Measurements from ENCODE around the gene HSPA9.
"Not testable (repeated sequence)": the region's sequence is repeated elsewhere in the genome, so short reads cannot be mapped to it uniquely, and the experiment has no call there.

Gene HSPA9

DNA sequence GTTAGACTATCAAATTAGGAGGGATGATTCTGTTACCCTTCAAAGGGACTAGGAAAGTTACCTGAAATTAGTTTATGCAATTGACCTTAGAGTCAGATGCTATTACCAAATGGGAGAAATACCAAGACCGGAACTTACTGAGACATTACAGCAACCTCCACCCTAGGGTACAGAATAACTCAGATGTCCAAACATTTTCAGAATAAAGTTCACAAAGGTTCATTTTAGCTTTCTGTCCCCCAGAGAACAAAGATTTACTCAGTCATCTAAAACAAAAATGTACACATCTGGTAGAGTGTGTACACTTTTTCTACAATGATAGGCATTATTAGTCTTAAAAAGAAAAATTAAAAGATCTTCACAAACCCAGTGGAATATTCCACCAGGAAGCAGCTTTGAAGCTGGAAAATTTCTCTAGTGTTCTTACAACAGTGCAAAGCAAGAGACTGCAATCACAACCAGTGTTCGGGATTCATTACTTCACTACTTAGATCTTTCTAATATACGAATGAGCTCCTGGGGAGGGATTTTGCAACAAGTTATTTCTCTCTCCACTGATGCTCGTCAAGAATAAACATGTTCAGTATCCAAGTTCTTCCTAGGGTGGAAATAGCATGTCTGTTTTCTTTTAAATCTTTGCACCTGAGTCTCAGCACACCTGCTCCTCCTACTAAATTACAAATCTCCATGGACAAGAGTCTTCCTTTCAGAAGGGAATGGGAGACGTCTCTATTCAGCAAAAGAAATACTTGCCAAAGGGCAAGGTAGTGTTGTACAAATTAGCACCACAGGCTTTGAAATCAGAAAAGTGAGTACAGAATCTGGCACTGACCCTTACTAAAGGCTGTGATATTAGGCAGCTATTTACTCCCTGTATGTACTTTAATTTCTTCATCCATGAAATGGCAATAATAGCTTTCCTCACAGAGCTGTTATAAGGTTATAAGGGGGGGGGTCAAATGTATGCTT lies 40.9 kb downstream of the HSPA9 start:
- no peak for DNase-seq (ENCODE audit: low read depth in 3 of 3)

- DNase-seq (ENCODE audit: low read depth in 3 of 3), result no peak
Measured at GRCh38 chr5:138529812-138530211, 45.4 kb downstream of the HSPA9 start.

GRCh38 chr5:138528744-138529469 lies 46.3 kb downstream of the HSPA9 start:
- no peak for DNase-seq (ENCODE audit: low read depth in 3 of 3)

- DNase-seq (ENCODE audit: low read depth in 3 of 3), result no peak
Measured at GRCh38 chr5:138528208-138528607, 47.0 kb downstream of the HSPA9 start.

DNA sequence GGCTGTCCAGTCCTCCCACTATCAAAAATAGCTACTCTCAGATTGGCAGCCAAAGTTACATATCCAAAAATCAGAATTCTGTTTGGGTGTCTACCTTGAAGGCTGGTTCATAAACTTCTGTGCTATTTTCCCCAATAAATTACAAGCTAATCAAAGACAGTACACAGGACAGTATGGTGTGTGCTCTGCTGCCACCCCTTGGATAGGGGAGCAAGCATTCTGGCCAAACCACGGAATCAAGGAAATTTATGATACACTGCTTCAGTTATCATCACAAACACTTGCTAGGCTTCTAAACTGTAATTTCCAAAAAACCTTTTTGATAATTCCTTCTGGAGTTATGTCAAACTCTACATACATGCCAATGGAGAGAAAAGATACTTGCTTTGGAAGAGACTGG lies 48.0 kb downstream of the HSPA9 start:
- no peak for DNase-seq (ENCODE audit: low read depth in 3 of 3)

DNA sequence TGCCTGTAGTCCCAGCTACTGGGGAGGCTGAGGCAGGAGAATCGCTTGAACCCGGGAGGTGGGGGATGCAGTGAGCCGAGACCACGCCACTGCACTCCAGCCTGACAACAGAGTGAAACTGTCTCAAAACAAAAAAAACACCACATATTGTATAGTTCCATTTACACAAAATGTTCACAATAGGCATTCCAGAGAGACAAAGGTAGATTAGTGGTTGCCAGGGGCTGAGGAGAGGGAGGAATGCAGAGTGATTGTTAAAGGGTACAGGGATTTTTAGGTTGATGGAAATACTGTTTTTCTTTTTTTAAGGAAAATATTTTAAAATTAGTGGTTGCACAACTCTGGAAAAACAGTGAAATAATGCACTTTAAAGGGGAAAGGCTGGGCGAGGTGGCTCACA lies 51.8 kb downstream of the HSPA9 start:
- DNase-seq (ENCODE audit: low read depth in 3 of 3), result no peak

- DNase-seq (ENCODE audit: low read depth in 3 of 3), result no peak
Measured at GRCh38 chr5:138520971-138521370, 54.2 kb downstream of the HSPA9 start.

DNA sequence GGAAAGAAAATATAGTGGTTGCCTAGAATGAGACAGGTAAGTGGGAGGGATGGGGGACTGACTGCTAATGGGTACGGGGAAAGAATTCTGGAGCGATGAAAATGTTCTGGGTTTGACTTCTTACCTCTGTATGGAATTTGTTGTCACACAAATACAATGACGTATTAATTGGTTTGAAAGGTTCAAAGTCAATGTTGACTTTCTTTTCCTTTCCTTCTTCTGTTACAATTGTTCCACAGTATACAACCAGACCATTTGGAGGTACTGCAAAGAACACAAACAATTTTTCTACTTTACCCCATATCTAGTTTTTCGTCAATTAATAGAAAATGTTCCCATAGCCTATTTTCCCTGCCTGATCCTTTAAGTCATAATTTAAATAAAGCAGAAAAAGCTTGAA lies 57.8 kb downstream of the HSPA9 start:
- DNase-seq (ENCODE audit: low read depth in 3 of 3), result no peak

DNA sequence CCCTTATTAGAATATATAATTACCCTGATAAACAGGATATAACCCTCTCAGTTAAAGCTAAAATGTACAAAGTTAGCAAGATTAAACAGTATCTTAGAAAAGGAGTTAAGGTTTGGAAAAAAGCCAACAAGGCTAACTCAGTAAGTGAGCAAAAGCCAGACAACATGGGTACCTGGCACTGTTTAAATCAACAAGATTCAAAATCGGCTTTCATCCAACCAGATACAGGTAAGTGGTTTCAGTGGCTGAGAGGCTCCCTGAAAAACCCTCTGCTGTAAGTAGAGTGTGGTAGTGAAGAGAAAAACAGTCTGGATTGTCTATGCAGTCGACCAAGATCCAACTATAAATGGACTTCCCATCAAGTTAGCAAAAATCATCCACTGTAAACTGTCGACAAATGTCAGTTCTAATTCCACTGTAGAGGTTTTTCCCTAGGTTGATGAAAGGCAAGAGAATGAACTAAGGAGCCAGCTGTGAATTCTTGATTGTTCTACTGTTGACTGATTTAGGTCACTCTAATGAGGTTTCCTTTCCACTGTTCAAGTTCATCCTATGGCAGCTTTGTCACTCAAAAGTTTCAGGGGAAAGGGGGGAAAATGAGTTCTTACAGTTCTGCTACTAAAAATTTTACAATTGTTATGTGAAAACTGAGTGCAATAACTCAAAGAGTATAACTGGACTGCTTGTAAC lies 59.5 kb downstream of the HSPA9 start:
- no peak for DNase-seq (ENCODE audit: low read depth in 3 of 3)

GRCh38 chr5:138514021-138514420 lies 61.2 kb downstream of the HSPA9 start:
- no peak for DNase-seq (ENCODE audit: low read depth in 3 of 3)

GRCh38 chr5:138508958-138509357 lies 66.2 kb downstream of the HSPA9 start:
- no peak for DNase-seq (ENCODE audit: low read depth in 3 of 3)

- not testable (repeated sequence) for DNase-seq (ENCODE audit: low read depth in 3 of 3)
Measured at GRCh38 chr5:138507485-138507884, 67.7 kb downstream of the HSPA9 start.

DNA sequence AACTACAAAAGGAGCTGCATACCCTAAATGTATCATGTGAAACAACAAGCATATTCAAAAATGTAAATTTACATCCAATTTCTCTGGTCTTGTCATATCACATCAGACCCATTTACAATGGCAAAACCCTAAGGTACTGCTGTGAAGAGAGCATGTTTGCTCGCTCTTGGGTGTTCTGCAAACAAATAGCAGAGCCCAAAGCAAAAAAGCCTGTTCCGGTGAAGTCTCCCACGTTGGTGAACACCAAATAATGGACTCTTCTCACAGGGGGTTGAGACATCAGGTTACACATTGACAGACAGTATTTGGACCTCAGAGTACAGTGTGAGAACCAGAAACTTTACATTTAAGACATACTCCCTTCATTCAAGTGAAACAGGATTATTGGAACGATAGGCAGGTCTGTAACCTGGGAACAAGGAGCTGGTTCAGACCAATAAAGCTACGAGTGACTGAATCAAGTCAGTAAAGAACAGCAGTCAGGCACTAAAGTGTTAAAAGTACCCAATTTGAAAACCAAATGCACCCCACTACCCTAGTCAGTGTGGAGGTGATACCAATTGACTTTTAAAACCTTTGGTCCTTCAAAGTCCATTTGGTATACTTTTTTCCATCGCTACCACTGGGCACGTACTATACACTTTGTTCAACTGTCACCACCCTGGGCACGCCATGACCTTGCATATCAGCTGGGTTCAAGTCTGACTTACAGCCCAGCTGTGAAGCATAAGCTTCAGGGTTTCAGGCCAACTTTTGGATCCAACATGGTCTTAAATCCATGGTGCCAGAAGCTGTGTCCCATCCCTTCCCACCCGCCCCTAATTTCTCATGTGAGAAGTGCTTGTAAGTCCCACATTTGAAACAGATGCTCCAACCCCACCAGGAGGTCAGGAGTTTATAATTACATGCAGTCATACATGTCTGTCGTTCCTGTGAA lies 68.6 kb downstream of the HSPA9 start:
- no peak for DNase-seq (ENCODE audit: low read depth in 3 of 3)

DNA sequence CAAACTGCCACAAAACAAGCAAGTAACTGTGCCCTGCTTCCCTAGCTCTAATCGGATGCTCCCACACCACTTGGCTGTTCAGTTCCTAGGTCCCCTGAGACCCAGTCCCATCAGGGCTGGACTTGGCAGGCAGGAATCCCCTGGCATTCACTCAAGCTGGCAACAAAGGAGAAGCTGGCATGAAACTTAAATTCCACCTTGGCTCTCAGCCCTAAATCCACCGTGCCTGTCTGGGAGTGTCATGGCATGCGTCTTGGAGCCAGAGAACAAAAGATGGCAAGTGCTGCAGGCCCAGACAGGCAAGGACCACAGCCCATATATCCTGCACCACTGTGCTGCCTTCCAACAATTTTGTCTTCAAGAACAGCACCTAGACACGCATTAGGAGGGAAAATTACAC lies 70.4 kb downstream of the HSPA9 start:
- no peak for DNase-seq (ENCODE audit: low read depth in 3 of 3)

Data from stimulated activated CD4-positive, alpha-beta T cell treated with anti-CD3 and anti-CD28 coated beads, TNF-alpha, amount 100 ng/mL, for 24 hours (primary cell).